Endodermal cell (in vitro differentiated cells): ENCODE data around the gene GABPA. TPM values are rescaled to one million over a fixed set of nuclear protein-coding genes. Genes with fewer than 3 reads are reported as not detected.

Source experiments
- DNase-seq: peaks from one replicate; pipeline ENCODE4 v3.0.0-alpha.2; 2017
- H3K27ac ChIP-seq: 2 replicates; pipeline ENCODE4 v1.5.1; 2013; ENCODE audit warnings: mild to moderate bottlenecking, low read depth, low read length, moderate library complexity
- H3K27me3 ChIP-seq: 2 replicates; pipeline ENCODE4 v1.6.1; 2013; ENCODE audit warnings: mild to moderate bottlenecking, low read length, moderate library complexity; ENCODE audit not compliant: insufficient read depth, control insufficient read depth, poor library complexity, severe bottlenecking
- H3K36me3 ChIP-seq: 2 replicates; pipeline ENCODE4 v1.7.0; 2013; ENCODE audit warnings: mild to moderate bottlenecking, low read length, moderate library complexity; ENCODE audit not compliant: control insufficient read depth, insufficient read depth
- H3K4me1 ChIP-seq: one replicate; pipeline ENCODE4 v1.7.0; 2013; ENCODE audit warnings: low read length; ENCODE audit not compliant: control insufficient read depth, insufficient read depth
- H3K4me3 ChIP-seq: 2 replicates; pipeline ENCODE4 v1.5.1; 2013; ENCODE audit warnings: mild to moderate bottlenecking, low read length, moderate library complexity
- H3K9ac ChIP-seq: 2 replicates; pipeline ENCODE4 v1.6.1; 2013; ENCODE audit warnings: mild to moderate bottlenecking, low read length, moderate library complexity; ENCODE audit not compliant: poor library complexity, severe bottlenecking; ENCODE audit errors: extremely low read depth
- H3K9me3 ChIP-seq: 2 replicates; pipeline ENCODE4 v1.6.1; 2013; ENCODE audit warnings: mild to moderate bottlenecking, low read length, moderate library complexity; ENCODE audit not compliant: control insufficient read depth
- H3K27ac Mint-ChIP-seq: 2 replicates; pipeline ENCODE4 v1.8.0; 2020; ENCODE audit warnings: mixed read lengths
- H3K27me3 Mint-ChIP-seq: 2 replicates; pipeline ENCODE4 v1.8.0; 2021; ENCODE audit warnings: mild to moderate bottlenecking, mixed read lengths; ENCODE audit not compliant: insufficient read depth
- H3K36me3 Mint-ChIP-seq: 2 replicates; pipeline ENCODE4 v1.8.0; 2020; ENCODE audit warnings: low read depth, mixed read lengths
- H3K4me1 Mint-ChIP-seq: 2 replicates; pipeline ENCODE4 v1.8.0; 2020; ENCODE audit warnings: mixed read lengths
- H3K4me3 Mint-ChIP-seq: 2 replicates; pipeline ENCODE4 v1.8.0; 2020; ENCODE audit warnings: mild to moderate bottlenecking, moderate library complexity, mixed read lengths
- H3K9me3 Mint-ChIP-seq: 2 replicates; pipeline ENCODE4 v1.8.0; 2020; ENCODE audit warnings: mild to moderate bottlenecking, mixed read lengths
- WGBS, 2 experiments: methylation state at CpG; one replicate each; pipeline versions ENCODE4 v1.1.5 to v1.1.7; 2013; ENCODE audit warnings: missing lambda C conversion rate in 2 of 2, mixed read lengths in 1 of 2; ENCODE audit not compliant: insufficient coverage in 1 of 2, insufficient read length in 1 of 2; 5-methylcytosine and 5-hydroxymethylcytosine counted together
- total RNA-seq, 2 donors: library from RNA; stranded (reverse); fragmentation: NEBNext Ultra II Directional in 1 of 2; extraction: Animal tissue kit (Norgen Biotek cat#: 25700) in 1 of 2; gene quantifications; 2 replicates in 1 of 2; 3 replicates in 1 of 2; pipeline ENCODE4 v1.2.1, GENCODE V29; 2021
- TF ChIP-seq, protein P1 (sequence below): fragments of 200-600 bp; sonication (generic); conservative IDR thresholded peaks from 2 replicates; pipeline ENCODE4 v1.5.0; 2021; ENCODE audit warnings: antibody characterized with exemption, mild to moderate bottlenecking

Gene GABPA
- total RNA-seq, 2 donors from 2014 or later = 30.4 to 35.3 TPM

GRCh38 chr21:25813917-25814316 lies 79.1 kb downstream of the GABPA start:
- Mint-ChIP-seq H3K4me3 (no peak overlapping the region), H3K4me1 (peaks cover 6% of the 10 kb centered on the region), H3K9me3 (no peaks in the 10 kb centered on the region), H3K27me3 (no peaks in the 10 kb centered on the region), H3K27ac (no peak overlapping the region), H3K36me3 (no peaks in the 10 kb centered on the region)
- Histone ChIP-seq H3K4me1 (no peaks in the 10 kb centered on the region), H3K9ac (no peak overlapping the region), H3K4me3 (no peak overlapping the region), H3K27ac (no peak overlapping the region), H3K9me3 (no peaks in the 10 kb centered on the region), H3K27me3 (no peaks in the 10 kb centered on the region), H3K36me3 (no peaks in the 10 kb centered on the region)
- WGBS, 2 experiments = 60 to 95% methylated on average over 1 of the region's 1 CpG
- no peak for DNase-seq
- TF ChIP-seq, protein P1, sequence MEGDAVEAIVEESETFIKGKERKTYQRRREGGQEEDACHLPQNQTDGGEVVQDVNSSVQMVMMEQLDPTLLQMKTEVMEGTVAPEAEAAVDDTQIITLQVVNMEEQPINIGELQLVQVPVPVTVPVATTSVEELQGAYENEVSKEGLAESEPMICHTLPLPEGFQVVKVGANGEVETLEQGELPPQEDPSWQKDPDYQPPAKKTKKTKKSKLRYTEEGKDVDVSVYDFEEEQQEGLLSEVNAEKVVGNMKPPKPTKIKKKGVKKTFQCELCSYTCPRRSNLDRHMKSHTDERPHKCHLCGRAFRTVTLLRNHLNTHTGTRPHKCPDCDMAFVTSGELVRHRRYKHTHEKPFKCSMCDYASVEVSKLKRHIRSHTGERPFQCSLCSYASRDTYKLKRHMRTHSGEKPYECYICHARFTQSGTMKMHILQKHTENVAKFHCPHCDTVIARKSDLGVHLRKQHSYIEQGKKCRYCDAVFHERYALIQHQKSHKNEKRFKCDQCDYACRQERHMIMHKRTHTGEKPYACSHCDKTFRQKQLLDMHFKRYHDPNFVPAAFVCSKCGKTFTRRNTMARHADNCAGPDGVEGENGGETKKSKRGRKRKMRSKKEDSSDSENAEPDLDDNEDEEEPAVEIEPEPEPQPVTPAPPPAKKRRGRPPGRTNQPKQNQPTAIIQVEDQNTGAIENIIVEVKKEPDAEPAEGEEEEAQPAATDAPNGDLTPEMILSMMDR = no peak

DNA sequence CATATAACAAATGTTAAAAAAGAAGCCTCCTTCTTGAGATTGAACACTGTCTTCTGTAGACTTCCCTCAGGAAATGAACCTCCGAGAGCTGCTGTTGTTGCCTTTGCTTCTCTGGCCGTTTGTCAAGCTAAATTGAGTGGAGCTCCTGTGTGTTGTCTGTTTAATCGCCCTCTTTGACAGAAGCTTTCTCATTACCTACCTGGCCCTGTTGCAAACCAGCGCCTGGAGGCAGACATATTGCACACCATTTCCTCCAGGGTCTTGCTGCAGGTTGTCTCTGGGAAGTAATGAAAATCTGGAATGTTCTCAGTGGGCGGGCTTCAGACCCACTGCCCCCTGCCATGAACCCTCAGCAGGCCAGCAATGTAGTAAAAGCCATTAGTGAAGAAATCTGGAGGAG lies 83.3 kb downstream of the GABPA start:
- Mint-ChIP-seq H3K4me1 (peaks cover 6% of the 10 kb centered on the region), H3K9me3 (no peaks in the 10 kb centered on the region), H3K27me3 (no peaks in the 10 kb centered on the region), H3K36me3 (no peaks in the 10 kb centered on the region), H3K4me3 (no peak overlapping the region), H3K27ac (no peak overlapping the region)
- Histone ChIP-seq H3K36me3 (no peaks in the 10 kb centered on the region), H3K9me3 (no peaks in the 10 kb centered on the region), H3K9ac (no peak overlapping the region), H3K27ac (no peak overlapping the region), H3K4me3 (no peak overlapping the region), H3K4me1 (no peaks in the 10 kb centered on the region), H3K27me3 (no peaks in the 10 kb centered on the region)
- TF ChIP-seq, protein P1 = no peak
- DNase-seq = no peak
- 74 to 86% methylated on average over 4 to 5 of the region's 5 CpGs for WGBS, 2 experiments

- Histone ChIP-seq H3K4me3 (no peak overlapping the region), H3K27ac (no peak overlapping the region), H3K9me3 (no peaks in the 10 kb centered on the region), H3K36me3 (no peaks in the 10 kb centered on the region), H3K4me1 (no peaks in the 10 kb centered on the region), H3K27me3 (no peaks in the 10 kb centered on the region), H3K9ac (no peak overlapping the region)
- no peak for DNase-seq
- WGBS, 2 experiments = 60 to 79% methylated on average over 1 of the region's 1 CpG
- no peaks in the 10 kb centered on the region for H3K36me3 Mint-ChIP-seq
- TF ChIP-seq, protein P1 = no peak
- H3K27ac Mint-ChIP-seq = no peak overlapping the region
- no peak overlapping the region for H3K4me3 Mint-ChIP-seq
- peaks cover 6% of the 10 kb centered on the region for H3K4me1 Mint-ChIP-seq
- no peaks in the 10 kb centered on the region for H3K9me3 Mint-ChIP-seq
- no peaks in the 10 kb centered on the region for H3K27me3 Mint-ChIP-seq
Measured at GRCh38 chr21:25818551-25818950, 83.8 kb downstream of the GABPA start.

Other genes with a start within 250 kb of the GABPA start
- 10 to 100 TPM; 43.2 to 46.3 TPM for gene MRPL39, start 127.5 kb upstream of the GABPA start, total RNA-seq
- 1 to 10 TPM in 1 of 2 donors, under 1 TPM in 1; 0.48 to 1.7 TPM for gene JAM2, start 95.7 kb upstream of the GABPA start, total RNA-seq
- 100 to 1,000 TPM; 126 to 131 TPM for gene ATP5PF, start 68 bp upstream of the GABPA start, total RNA-seq